Cardiac fibroblast (primary cell): Measurements from ENCODE around the gene ASB1.
"Not testable (repeated sequence)": the region's sequence is repeated elsewhere in the genome, so short reads cannot be mapped to it uniquely, and the experiment has no call there.

Experiments
- DNase-seq, 2 donors: peaks; one replicate each; pipeline versions ENCODE4 v3.0.0 to v3.0.0-alpha.2; 2010; ENCODE audit warnings: low read depth in 2 of 2
- H3K4me3 ChIP-seq, 2 donors: replicated peaks in 1 of 2; 1 replicate in 1 of 2; 2 replicates in 1 of 2; pipeline ENCODE4 v1.5.1; 2011; ENCODE audit warnings: low read depth in 2 of 2, low read length in 2 of 2, mild to moderate bottlenecking in 2 of 2, moderate library complexity in 1 of 2
- TF ChIP-seq, protein P1 (sequence below): IDR thresholded peaks from one replicate; pipeline ENCODE4 v1.5.1; 2011; ENCODE audit warnings: low read depth, mild to moderate bottlenecking, low read length, inconsistent platforms

The ASB1 gene

DNA sequence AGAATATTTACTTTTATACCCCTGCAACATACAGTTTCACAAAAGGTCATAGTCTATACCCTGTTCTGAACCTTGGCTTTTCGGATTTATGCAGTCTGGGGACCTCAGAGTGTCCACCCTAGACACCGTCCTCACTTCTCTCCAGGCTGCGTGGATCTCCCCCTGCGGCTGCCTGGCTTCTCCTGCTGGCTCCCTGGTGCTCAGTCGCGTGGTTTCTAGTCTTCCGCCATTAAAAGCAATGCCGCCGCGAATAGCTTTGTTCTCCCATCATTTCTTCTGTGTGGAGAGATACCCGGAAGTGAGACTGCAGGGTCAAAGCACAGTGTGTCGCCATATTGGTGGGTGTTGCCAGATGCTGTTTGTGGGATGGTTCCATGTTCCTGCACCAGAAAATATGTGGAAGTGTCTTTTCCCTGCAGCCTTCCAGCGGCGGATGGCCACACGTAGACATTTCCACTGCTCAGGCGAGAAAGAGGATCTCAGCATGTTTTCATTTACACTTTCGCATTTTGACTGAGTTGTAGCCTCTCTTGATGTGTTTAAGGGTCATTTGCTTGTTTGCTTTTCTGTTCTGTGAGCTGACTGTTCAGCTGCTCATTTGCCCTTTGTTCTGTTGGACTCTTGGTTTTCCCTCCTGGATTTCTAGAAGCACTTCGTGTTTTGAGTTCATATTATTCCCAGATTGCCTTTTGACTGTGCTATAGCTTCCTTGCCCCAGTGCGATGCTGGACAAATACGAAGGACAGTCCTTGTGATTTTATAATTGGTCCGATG is 22.9 kb upstream of the ASB1 start:
- no peak overlapping the region for H3K4me3 ChIP-seq
- DNase-seq = no peak
- TF ChIP-seq, protein P1, sequence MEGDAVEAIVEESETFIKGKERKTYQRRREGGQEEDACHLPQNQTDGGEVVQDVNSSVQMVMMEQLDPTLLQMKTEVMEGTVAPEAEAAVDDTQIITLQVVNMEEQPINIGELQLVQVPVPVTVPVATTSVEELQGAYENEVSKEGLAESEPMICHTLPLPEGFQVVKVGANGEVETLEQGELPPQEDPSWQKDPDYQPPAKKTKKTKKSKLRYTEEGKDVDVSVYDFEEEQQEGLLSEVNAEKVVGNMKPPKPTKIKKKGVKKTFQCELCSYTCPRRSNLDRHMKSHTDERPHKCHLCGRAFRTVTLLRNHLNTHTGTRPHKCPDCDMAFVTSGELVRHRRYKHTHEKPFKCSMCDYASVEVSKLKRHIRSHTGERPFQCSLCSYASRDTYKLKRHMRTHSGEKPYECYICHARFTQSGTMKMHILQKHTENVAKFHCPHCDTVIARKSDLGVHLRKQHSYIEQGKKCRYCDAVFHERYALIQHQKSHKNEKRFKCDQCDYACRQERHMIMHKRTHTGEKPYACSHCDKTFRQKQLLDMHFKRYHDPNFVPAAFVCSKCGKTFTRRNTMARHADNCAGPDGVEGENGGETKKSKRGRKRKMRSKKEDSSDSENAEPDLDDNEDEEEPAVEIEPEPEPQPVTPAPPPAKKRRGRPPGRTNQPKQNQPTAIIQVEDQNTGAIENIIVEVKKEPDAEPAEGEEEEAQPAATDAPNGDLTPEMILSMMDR = no peak

DNA sequence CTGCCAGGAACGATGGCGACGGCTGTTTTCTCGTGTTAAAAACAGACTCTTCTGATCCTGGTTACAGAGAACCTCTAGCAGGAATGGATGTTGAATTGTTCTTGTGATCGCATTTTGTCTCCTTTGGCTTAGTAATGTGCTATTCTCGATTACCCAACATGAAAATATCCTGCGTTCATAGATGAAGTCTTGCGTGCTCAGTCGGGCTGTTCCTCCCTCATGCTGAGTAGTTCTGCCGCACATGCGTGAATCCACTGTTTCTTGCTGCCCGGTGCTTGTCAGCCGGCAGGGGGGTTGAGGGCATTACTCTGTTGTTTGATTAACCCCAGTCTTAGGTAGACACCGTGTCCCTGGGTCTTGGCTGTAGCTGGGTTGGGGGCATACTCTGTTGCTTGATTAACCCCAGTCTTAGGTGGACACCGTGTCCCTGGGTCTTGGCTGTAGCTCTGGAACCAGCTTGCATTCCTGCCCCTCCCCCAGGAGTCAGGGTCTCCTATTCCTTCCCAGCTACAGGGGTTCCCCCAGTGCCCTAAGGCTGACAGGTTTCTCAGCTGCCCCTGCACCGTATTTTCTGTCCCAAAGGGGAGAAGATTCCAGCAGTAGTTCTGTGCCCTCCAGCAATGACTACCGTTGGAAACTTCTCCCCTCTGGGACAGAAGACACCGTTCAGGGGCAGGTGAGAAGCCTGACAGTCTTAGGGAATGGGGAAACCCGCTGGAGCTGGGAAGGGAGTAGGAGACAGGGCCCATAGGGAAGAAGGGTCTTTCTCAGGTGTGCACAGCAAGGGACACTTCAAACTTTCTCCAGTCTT is 22.1 kb upstream of the ASB1 start:
- no peak overlapping the region for H3K4me3 ChIP-seq
- DNase-seq = no peak
- TF ChIP-seq, protein P1 = no peak

DNA sequence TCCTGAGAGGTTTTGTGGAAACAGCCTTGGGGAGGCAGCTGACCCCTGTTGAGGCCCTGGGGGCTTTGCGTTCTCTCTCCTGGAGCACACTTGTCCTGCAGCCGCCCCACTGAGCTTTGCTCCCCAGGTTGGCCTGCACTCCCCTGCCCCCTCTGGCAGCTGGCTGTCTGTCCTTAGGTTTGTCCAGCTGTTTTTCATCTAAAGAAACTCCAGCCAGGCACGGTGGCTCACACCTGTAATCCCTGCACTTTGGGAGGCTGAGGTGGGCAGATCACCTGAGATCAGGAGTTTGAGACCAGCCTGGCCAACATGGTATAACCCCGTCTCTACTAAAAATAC is 21.5 kb upstream of the ASB1 start:
- not testable (repeated sequence) for DNase-seq, H3K4me3 ChIP-seq

DNA sequence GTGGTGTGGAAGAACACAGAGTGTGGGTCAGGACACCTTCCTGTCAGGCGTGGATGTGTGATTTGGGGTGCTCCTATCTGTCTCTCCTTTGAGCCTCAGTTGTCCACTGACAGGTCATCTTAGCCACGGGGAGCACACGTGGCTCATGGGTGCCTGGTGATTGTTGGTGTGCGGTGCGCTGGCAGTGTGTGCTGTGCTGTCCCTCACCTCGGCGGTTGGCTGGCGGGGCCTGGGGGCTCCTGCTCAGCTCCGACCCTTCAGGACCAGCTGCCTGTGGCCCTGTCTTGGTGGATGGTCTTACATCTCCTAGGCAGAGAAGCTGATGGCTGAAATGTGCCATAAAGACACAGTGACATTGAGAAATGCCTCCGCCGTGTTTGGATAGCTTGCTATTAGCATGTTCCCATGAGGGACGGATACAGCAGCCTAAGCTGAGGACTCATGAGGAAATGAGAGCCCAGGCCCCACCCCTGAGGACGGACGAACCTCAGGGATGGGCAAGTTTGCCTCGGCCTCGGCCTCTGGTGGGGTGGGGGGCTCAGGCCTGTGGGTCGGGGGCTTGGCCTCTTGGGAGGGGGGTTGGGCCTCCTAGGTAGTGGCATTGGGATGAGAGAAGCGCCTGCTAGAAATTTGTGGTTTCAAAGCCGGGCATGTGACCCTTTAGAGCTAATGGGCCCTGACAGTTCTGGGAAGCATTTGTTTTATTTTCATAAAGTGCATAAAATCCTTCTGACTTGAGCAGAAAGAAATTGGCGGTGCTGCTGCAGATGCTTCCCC is 20.3 kb upstream of the ASB1 start:
- no peak overlapping the region for H3K4me3 ChIP-seq
- no peak for DNase-seq
- TF ChIP-seq, protein P1 = no peak

DNA sequence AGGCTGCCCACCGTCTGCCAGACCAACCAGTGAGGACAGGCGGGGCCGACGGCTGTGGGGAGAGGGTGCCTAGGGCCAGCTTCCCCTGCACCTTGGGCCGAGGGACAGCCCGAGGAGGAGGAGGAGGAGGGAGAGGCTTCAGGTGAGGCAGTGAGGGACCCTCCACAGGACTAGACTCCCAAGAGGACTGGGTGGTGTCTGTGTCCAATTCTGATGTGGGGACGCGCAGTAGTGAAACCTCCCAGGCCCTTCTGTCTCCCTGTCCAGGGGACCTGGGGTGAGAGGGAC is 19.8 kb upstream of the ASB1 start:
- TF ChIP-seq, protein P1 = no peak
- no peak for DNase-seq
- H3K4me3 ChIP-seq = no peak overlapping the region

DNA sequence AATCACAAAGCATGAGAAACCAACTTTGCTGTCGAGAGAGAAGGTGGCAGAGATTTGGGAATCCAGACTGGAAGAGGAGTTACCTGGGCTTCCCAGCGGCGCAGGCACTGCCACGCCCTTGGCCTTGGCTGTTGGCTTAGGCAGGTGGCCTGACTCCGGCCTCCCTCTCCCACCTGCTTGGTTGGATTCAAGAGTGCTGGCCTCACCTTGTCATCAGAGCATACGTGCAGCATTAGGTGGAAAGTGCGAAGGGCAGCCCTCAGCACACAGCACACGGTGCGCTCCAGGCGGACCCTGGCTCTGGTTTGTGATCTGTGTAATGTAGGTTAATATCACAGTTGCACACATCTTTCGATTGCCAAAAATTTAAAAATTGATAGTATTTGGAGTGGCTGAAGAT is 19.2 kb upstream of the ASB1 start:
- TF ChIP-seq, protein P1 = no peak
- H3K4me3 ChIP-seq = no peak overlapping the region
- DNase-seq = no peak
